H1 (cell line): ENCODE results near the gene LGALS1. TPM values are rescaled to one million over a fixed set of nuclear protein-coding genes. Genes with fewer than 3 reads are reported as not detected.

ENCODE experiments used
- CTCF ChIA-PET: fragments of 300-600 bp; sonication (Branson Sonifier 250); formaldehyde crosslinking; loops from one replicate; lab custom pipeline; 2021; ENCODE audit not compliant: partially characterized antibody; lab: Charles Lee
- POLR2A ChIA-PET: fragments of 300-600 bp; sonication (Branson Sonifier 250); formaldehyde crosslinking; loops from one replicate; lab custom pipeline; 2021; ENCODE audit warnings: inconsistent platforms; ENCODE audit not compliant: partially characterized antibody; lab: Charles Lee
- DNase-seq, 2 experiments: peaks; one replicate each; pipeline versions ENCODE4 v3.0.0 to v3.0.0-alpha.2; 2010 to 2022; ENCODE audit warnings: low spot score in 2 of 2, low read depth in 1 of 2, mixed read lengths in 1 of 2
- FAIRE-seq: peaks from 2 replicates; lab custom pipeline; 2011; peaks lifted over from hg19 to GRCh38; lab: Jason Lieb, UNC
- H2AFZ ChIP-seq: 2 replicates; pipeline ENCODE4 v1.8.1; 2012; ENCODE audit warnings: low read length, inconsistent platforms
- H2AK5ac ChIP-seq: 2 replicates; pipeline ENCODE4 v1.6.1; 2013; ENCODE audit warnings: low read depth, low read length
- H2BK120ac ChIP-seq: replicated peaks from 2 replicates; pipeline ENCODE3; 2013; ENCODE audit warnings: low read depth, low read length, inconsistent platforms
- H2BK12ac ChIP-seq: 2 replicates; pipeline ENCODE4 v1.6.1; 2013; ENCODE audit warnings: low read depth, low read length
- H2BK15ac ChIP-seq: 2 replicates; pipeline ENCODE4 v1.6.1; 2013; ENCODE audit warnings: low read length
- H2BK20ac ChIP-seq: 2 replicates; pipeline ENCODE4 v1.6.1; 2013; ENCODE audit warnings: low read length
- H2BK5ac ChIP-seq: 2 replicates; pipeline ENCODE4 v1.6.1; 2013; ENCODE audit warnings: low read depth, low read length
- H3K14ac ChIP-seq: 2 replicates; pipeline ENCODE4 v1.6.1; 2013; ENCODE audit warnings: inconsistent platforms; ENCODE audit not compliant: insufficient read length
- H3K18ac ChIP-seq: 2 replicates; pipeline ENCODE4 v1.6.1; 2013; ENCODE audit warnings: low read length; ENCODE audit errors: extremely low read depth
- H3K23ac ChIP-seq: 2 replicates; pipeline ENCODE4 v1.6.1; 2013; ENCODE audit warnings: inconsistent platforms; ENCODE audit not compliant: insufficient read length
- H3K23me2 ChIP-seq: 2 replicates; pipeline ENCODE4 v1.6.1; 2013; ENCODE audit warnings: low read depth, low read length
- H3K27ac ChIP-seq: 2 replicates; pipeline ENCODE4 v1.6.1; 2011; ENCODE audit warnings: low read depth, low read length, inconsistent platforms
- H3K27me3 ChIP-seq, 4 experiments: replicated peaks in 1 of 4; 1 replicate in 1 of 4; 2 replicates in 3 of 4; pipeline versions ENCODE4 v1.6.1 to v1.8.1; 2011 to 2013; ENCODE audit warnings: low read length in 3 of 4, mild to moderate bottlenecking in 3 of 4, inconsistent platforms in 2 of 4, mixed read lengths in 2 of 4, moderate library complexity in 1 of 4; ENCODE audit not compliant: control insufficient read depth in 3 of 4, insufficient read depth in 3 of 4; ENCODE audit errors: extremely low read depth in 1 of 4
- H3K36me3 ChIP-seq, 4 experiments: 2 replicates each; pipeline versions ENCODE4 v1.6.1 to v1.8.1; 2011 to 2013; ENCODE audit warnings: mild to moderate bottlenecking in 4 of 4, low read length in 3 of 4, moderate library complexity in 2 of 4, control low read depth in 1 of 4, inconsistent platforms in 1 of 4; ENCODE audit not compliant: insufficient read depth in 4 of 4, control insufficient read depth in 2 of 4
- H3K4ac ChIP-seq: replicated peaks from 2 replicates; pipeline ENCODE3; 2013; ENCODE audit warnings: low read length, low read depth, mixed read lengths, inconsistent platforms; ENCODE audit not compliant: insufficient read length
- H3K4me1 ChIP-seq, 4 experiments: replicated peaks in 1 of 4; 1 replicate in 1 of 4; 2 replicates in 3 of 4; pipeline versions ENCODE4 v1.6.1 to v1.8.1; 2011 to 2013; ENCODE audit warnings: low read length in 3 of 4, inconsistent platforms in 2 of 4, mixed read lengths in 1 of 4; ENCODE audit not compliant: insufficient read depth in 4 of 4, control insufficient read depth in 3 of 4
- H3K4me2 ChIP-seq, 2 experiments: 2 replicates each; pipeline versions ENCODE4 v1.6.1 to v1.8.1; 2011 to 2013; ENCODE audit warnings: low read depth in 2 of 2, low read length in 2 of 2, control low read depth in 1 of 2, inconsistent platforms in 1 of 2, mild to moderate bottlenecking in 1 of 2; ENCODE audit not compliant: insufficient read depth in 1 of 2
- H3K4me3 ChIP-seq, 4 experiments: fragments of 200-600, 300-600 bp in 1 of 4; sonication (generic), shearing (Covaris generic), sonication (Bioruptor Twin) in 1 of 4; 2 replicates each; pipeline versions ENCODE4 v1.5.1 to v1.8.1; 2011 to 2016; ENCODE audit warnings: low read length in 4 of 4, low read depth in 3 of 4, control low read depth in 2 of 4, inconsistent platforms in 2 of 4, mild to moderate bottlenecking in 2 of 4, mixed read lengths in 1 of 4, moderate library complexity in 1 of 4; ENCODE audit not compliant: insufficient read depth in 2 of 4; ENCODE audit errors: extremely low read depth in 1 of 4
- H3K56ac ChIP-seq: replicated peaks from 2 replicates; pipeline ENCODE3; 2013; ENCODE audit warnings: low read depth, mild to moderate bottlenecking, mixed read lengths, low read length, inconsistent platforms; ENCODE audit not compliant: insufficient read length
- H3K79me1 ChIP-seq: 2 replicates; pipeline ENCODE4 v1.6.1; 2013; ENCODE audit warnings: low read depth, low read length, control low read depth
- H3K79me2 ChIP-seq, 2 experiments: 2 replicates each; pipeline versions ENCODE4 v1.6.1 to v1.8.1; 2012 to 2013; ENCODE audit warnings: low read length in 2 of 2, mild to moderate bottlenecking in 2 of 2, inconsistent platforms in 1 of 2; ENCODE audit not compliant: insufficient read depth in 2 of 2, control insufficient read depth in 1 of 2
- H3K9ac ChIP-seq, 4 experiments: replicated peaks in 1 of 4; 1 replicate in 1 of 4; 2 replicates in 3 of 4; pipeline versions ENCODE4 v1.6.1 to v1.8.1; 2011 to 2013; ENCODE audit warnings: low read depth in 3 of 4, low read length in 3 of 4, control low read depth in 2 of 4, mild to moderate bottlenecking in 2 of 4, moderate library complexity in 2 of 4, inconsistent platforms in 1 of 4; ENCODE audit errors: extremely low read depth in 1 of 4
- H3K9me3 ChIP-seq, 2 experiments: 2 replicates each; pipeline versions ENCODE4 v1.6.1 to v1.8.1; 2012 to 2013; ENCODE audit warnings: mild to moderate bottlenecking in 2 of 2, moderate library complexity in 2 of 2, control low read depth in 1 of 2, inconsistent platforms in 1 of 2, low read depth in 1 of 2, low read length in 1 of 2, mixed read lengths in 1 of 2; ENCODE audit not compliant: insufficient read depth in 2 of 2
- H4K20me1 ChIP-seq, 2 experiments: replicated peaks in 1 of 2; 2 replicates each; pipeline versions ENCODE3 to v1.8.1; 2011 to 2013; ENCODE audit warnings: inconsistent platforms in 2 of 2, low read length in 2 of 2, mild to moderate bottlenecking in 1 of 2; ENCODE audit not compliant: insufficient read depth in 2 of 2, control insufficient read depth in 1 of 2
- H4K5ac ChIP-seq: 2 replicates; pipeline ENCODE4 v1.6.1; 2013; ENCODE audit warnings: low read length, low read depth, mixed read lengths, inconsistent platforms; ENCODE audit not compliant: insufficient read length
- H4K8ac ChIP-seq: 2 replicates; pipeline ENCODE4 v1.8.0; 2013; ENCODE audit warnings: mild to moderate bottlenecking, moderate library complexity, low read length, inconsistent platforms; ENCODE audit not compliant: insufficient read depth; ENCODE audit errors: extremely low read depth
- H4K91ac ChIP-seq: replicated peaks from 2 replicates; pipeline ENCODE3; 2013; ENCODE audit warnings: low read length, mixed read lengths, inconsistent platforms; ENCODE audit not compliant: insufficient read length
- ASH2L ChIP-seq: fragments of 200-600, 300-600 bp; sonication (generic); IDR thresholded peaks from one replicate; pipeline ENCODE4 v1.7.1; 2017; ENCODE audit warnings: low read length
- BRCA1 ChIP-seq: IDR thresholded peaks from 2 replicates; pipeline ENCODE4 v1.6.1; 2012; ENCODE audit warnings: low read depth, low read length, improper control_type of control experiment
- CBX8 ChIP-seq: fragments of 300-800, 300-1000 bp; sonication (generic); IDR thresholded peaks from 2 replicates; pipeline ENCODE4 v1.7.1; 2016; ENCODE audit warnings: low read depth, low read length, borderline replicate concordance
- CHD2 ChIP-seq: IDR thresholded peaks from 2 replicates; pipeline ENCODE4 v1.6.1; 2012; ENCODE audit warnings: low read length, improper control_type of control experiment
- CREB1 ChIP-seq: IDR thresholded peaks from 2 replicates; pipeline ENCODE4 v1.6.1; 2012; ENCODE audit warnings: inconsistent platforms
- CTBP2 ChIP-seq: IDR thresholded peaks from 2 replicates; pipeline ENCODE4 v1.7.0; 2011; ENCODE audit warnings: borderline replicate concordance, mild to moderate bottlenecking, moderate library complexity, mixed read lengths, low read length; ENCODE audit not compliant: insufficient read depth, insufficient read length
- GABPA ChIP-seq: IDR thresholded peaks from 2 replicates; pipeline ENCODE4 v1.6.1; 2011; ENCODE audit warnings: mild to moderate bottlenecking, low read length, moderate library complexity, borderline replicate concordance; ENCODE audit not compliant: insufficient read depth
- HDAC6 ChIP-seq: IDR thresholded peaks from one replicate; pipeline ENCODE4 v1.7.1; 2012; ENCODE audit warnings: low read depth, mild to moderate bottlenecking, inconsistent platforms, low read length, moderate library complexity
- KDM1A ChIP-seq: fragments of 200-600, 300-600 bp; sonication (generic); IDR thresholded peaks from 2 replicates; pipeline ENCODE4 v1.7.1; 2016; ENCODE audit warnings: mild to moderate bottlenecking, low read length, borderline replicate concordance
- POLR2AphosphoS5 ChIP-seq: IDR thresholded peaks from 2 replicates; pipeline ENCODE4 v1.6.1; 2011; ENCODE audit warnings: low read depth, low read length
- POU5F1 ChIP-seq: IDR thresholded peaks from 2 replicates; pipeline ENCODE4 v1.6.1; 2011; ENCODE audit warnings: low read depth, mild to moderate bottlenecking, low read length, moderate library complexity
- SP4 ChIP-seq: IDR thresholded peaks from 2 replicates; pipeline ENCODE4 v1.6.1; 2012; ENCODE audit warnings: low read length, inconsistent platforms
- USF2 ChIP-seq: IDR thresholded peaks from 2 replicates; pipeline ENCODE4 v1.6.1; 2011; ENCODE audit warnings: low read length, improper control_type of control experiment
- WGBS, 2 experiments: shearing (Covaris generic) in 1 of 2; methylation state at CpG; one replicate each; pipeline versions ENCODE4 v1.1.6 to v1.1.7; 2013 to 2015; ENCODE audit warnings: low lambda C conversion rate in 2 of 2, mixed read lengths in 2 of 2, inconsistent platforms in 1 of 2, low coverage in 1 of 2, missing lambda C conversion rate in 1 of 2; ENCODE audit not compliant: insufficient replicate concordance in 2 of 2, insufficient coverage in 1 of 2, insufficient read length in 1 of 2; ENCODE audit errors: extremely low coverage in 1 of 2, missing lambda C conversion rate in 1 of 2; 5-methylcytosine and 5-hydroxymethylcytosine counted together
- polyA plus RNA-seq, 7 experiments: library from polyadenylated mRNA; depleted of rRNA in 3 of 7; stranded (reverse) in 5 of 7; unstranded in 2 of 7; fragments of >200 nt in 5 of 7; fragments of 200-250 nt in 2 of 7; gene quantifications; 1 replicate in 5 of 7; 2 replicates in 1 of 7; 4 replicates in 1 of 7; pipeline versions ENCODE4 v1.2.1 to v1.2.3, GENCODE V29; 2011 to 2013; ENCODE audit warnings: missing spikeins in 2 of 7, mixed read lengths in 2 of 7
- total RNA-seq: library from RNA; stranded (reverse); fragmentation: NEBNext Ultra II Directional; extraction: Animal tissue kit (Norgen Biotek cat#: 25700); gene quantifications from 2 replicates; pipeline ENCODE4 v1.2.1, GENCODE V29; 2021

LGALS1 gene
- total and polyA plus RNA-seq, 2 of the 8 experiments (the other 6 are each of a cell fraction or from before 2014, with no cell fraction given), result 12.0 to 92.4 TPM

GRCh38 chr22:37669586-37669985 lies 5.8 kb upstream of the LGALS1 start:
- FAIRE-seq (no peak), DNase-seq (no peak)
- Histone ChIP-seq H3K4ac (no peak overlapping the region), H3K4me1 (peaks cover 0 to 3% (median 2%) of the 10 kb centered on the region in 4 experiments; a peak in 2 of 7 replicates), H3K36me3 (peaks cover 2 to 16% (median 8%) of the 10 kb centered on the region in 4 experiments; a peak in 5 of 8 replicates), H2BK5ac (no peak overlapping the region), H3K23ac (no peak overlapping the region), H4K20me1 (peaks cover 3 to 15% of the 10 kb centered on the region in 2 experiments), H2BK12ac (no peak overlapping the region), H3K4me2 (no peak overlapping the region), H3K79me2 (peaks cover 0 to 7% of the 10 kb centered on the region in 2 experiments; a peak in 2 of 4 replicates), H3K23me2 (no peaks in the 10 kb centered on the region), H4K5ac (no peak overlapping the region), H3K4me3 (no peak overlapping the region), H3K9me3 (no peaks in the 10 kb centered on the region), H3K79me1 (peaks cover 7% of the 10 kb centered on the region), H2AFZ (no peak overlapping the region), H3K18ac (no peak overlapping the region), H3K27ac (no peak overlapping the region), H3K27me3 (no peaks in the 10 kb centered on the region), H3K14ac (no peak overlapping the region), H3K9ac (no peak overlapping the region), H2AK5ac (no peak overlapping the region), H2BK20ac (no peak overlapping the region), H4K91ac (no peak overlapping the region), H4K8ac (no peak overlapping the region), H3K56ac (no peak overlapping the region), H2BK120ac (no peak overlapping the region), H2BK15ac (no peak overlapping the region)
- TF ChIP-seq CREB1, result no peak
- no peak for TF ChIP-seq HDAC6
- no peak for TF ChIP-seq CTBP2
- TF ChIP-seq POLR2AphosphoS5, result no peak
- no peak for TF ChIP-seq SP4
- TF ChIP-seq BRCA1, result no peak
- TF ChIP-seq CHD2, result no peak
- TF ChIP-seq CBX8, result no peak
- no peak for TF ChIP-seq USF2
- TF ChIP-seq POU5F1, result no peak
- no peak for TF ChIP-seq ASH2L
- no peak for TF ChIP-seq GABPA
- TF ChIP-seq KDM1A, result no peak
- POLR2A ChIA-PET, result interaction anchor here (0.6 to 2.0 kb wide), 4 partner anchors 10 to 143 kb away, joined by 3 to 4 read pairs (median 4); partner anchors contain the start of gene PDXP
- WGBS, 2 experiments, result 90% methylated on average over 6 of the region's 6 CpGs; no CpG with 5 or more reads in 1 of the 2 experiments
- CTCF ChIA-PET, result interaction anchor here (3.0 to 5.0 kb wide), 2 partner anchors 8 to 13 kb away, joined by 13 to 45 read pairs; no protein-coding TSS in a partner anchor
